Nephron progenitor cell (in vitro differentiated cells): ENCODE measurements around the gene TOMT.
A peak's percentile ranks its signal among the peaks of the same experiment; 100 is the strongest.

Experiments used
- DNase-seq: peaks from one replicate; pipeline ENCODE4 v3.0.0; 2021
- H3K27ac Mint-ChIP-seq: 2 replicates; pipeline ENCODE4 v1.8.0; 2021; ENCODE audit warnings: mild to moderate bottlenecking, moderate library complexity, mixed read lengths
- H3K27me3 Mint-ChIP-seq: 2 replicates; pipeline ENCODE4 v1.8.0; 2021; ENCODE audit warnings: mild to moderate bottlenecking, low read depth, mixed read lengths; ENCODE audit not compliant: poor library complexity
- H3K36me3 Mint-ChIP-seq: 2 replicates; pipeline ENCODE4 v1.8.0; 2021; ENCODE audit warnings: low read depth, mixed read lengths
- H3K4me1 Mint-ChIP-seq: 2 replicates; pipeline ENCODE4 v1.8.0; 2021; ENCODE audit warnings: mixed read lengths
- H3K4me3 Mint-ChIP-seq: 2 replicates; pipeline ENCODE4 v1.8.0; 2021; ENCODE audit warnings: mild to moderate bottlenecking, moderate library complexity, mixed read lengths
- H3K9me3 Mint-ChIP-seq: 2 replicates; pipeline ENCODE4 v1.8.0; 2021; ENCODE audit warnings: mild to moderate bottlenecking, moderate library complexity, mixed read lengths
- TF ChIP-seq, protein P1 (sequence below): fragments of 200-600 bp; sonication (generic); IDR thresholded peaks from 2 replicates; pipeline ENCODE4 v1.5.0; 2021; ENCODE audit warnings: antibody characterized with exemption

TOMT gene

DNA sequence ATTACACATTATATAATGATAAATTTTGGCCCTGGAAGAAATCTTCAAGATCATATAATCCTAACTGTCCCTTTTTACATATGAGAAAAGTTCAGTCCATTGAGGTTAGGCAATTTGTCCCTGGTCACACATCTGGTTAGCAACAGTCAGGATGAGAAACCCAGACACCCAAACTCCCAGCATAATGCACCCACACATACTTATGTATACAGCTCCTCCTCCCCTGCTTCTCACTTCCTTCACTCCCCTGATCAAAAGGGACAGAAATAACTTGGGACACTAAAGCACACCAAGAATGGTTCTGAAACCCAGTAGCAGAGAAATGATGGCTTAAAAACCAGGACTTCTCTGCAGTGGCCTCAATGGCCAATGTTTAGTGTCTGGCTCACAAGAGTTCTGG is 36.5 kb upstream of the TOMT start:
- Mint-ChIP-seq H3K4me3 (no peak overlapping the region), H3K27ac (peak overlapping the region; percentile 90), H3K9me3 (no peaks in the 10 kb centered on the region), H3K27me3 (no peaks in the 10 kb centered on the region), H3K36me3 (peaks cover 29% of the 10 kb centered on the region), H3K4me1 (peaks cover 47% of the 10 kb centered on the region)
- TF ChIP-seq, protein P1, sequence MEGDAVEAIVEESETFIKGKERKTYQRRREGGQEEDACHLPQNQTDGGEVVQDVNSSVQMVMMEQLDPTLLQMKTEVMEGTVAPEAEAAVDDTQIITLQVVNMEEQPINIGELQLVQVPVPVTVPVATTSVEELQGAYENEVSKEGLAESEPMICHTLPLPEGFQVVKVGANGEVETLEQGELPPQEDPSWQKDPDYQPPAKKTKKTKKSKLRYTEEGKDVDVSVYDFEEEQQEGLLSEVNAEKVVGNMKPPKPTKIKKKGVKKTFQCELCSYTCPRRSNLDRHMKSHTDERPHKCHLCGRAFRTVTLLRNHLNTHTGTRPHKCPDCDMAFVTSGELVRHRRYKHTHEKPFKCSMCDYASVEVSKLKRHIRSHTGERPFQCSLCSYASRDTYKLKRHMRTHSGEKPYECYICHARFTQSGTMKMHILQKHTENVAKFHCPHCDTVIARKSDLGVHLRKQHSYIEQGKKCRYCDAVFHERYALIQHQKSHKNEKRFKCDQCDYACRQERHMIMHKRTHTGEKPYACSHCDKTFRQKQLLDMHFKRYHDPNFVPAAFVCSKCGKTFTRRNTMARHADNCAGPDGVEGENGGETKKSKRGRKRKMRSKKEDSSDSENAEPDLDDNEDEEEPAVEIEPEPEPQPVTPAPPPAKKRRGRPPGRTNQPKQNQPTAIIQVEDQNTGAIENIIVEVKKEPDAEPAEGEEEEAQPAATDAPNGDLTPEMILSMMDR: no peak
- no peak for DNase-seq

- H3K4me3 Mint-ChIP-seq: no peak overlapping the region
- TF ChIP-seq, protein P1: no peak
- peak; percentile 7 for DNase-seq
- no peaks in the 10 kb centered on the region for H3K27me3 Mint-ChIP-seq
- H3K9me3 Mint-ChIP-seq: no peaks in the 10 kb centered on the region
- H3K4me1 Mint-ChIP-seq: peaks cover 47% of the 10 kb centered on the region
- H3K36me3 Mint-ChIP-seq: peaks cover 29% of the 10 kb centered on the region
- H3K27ac Mint-ChIP-seq: peak overlapping the region; percentile 94
Measured at GRCh38 chr11:72069787-72070251, 35.9 kb upstream of the TOMT start.

DNA sequence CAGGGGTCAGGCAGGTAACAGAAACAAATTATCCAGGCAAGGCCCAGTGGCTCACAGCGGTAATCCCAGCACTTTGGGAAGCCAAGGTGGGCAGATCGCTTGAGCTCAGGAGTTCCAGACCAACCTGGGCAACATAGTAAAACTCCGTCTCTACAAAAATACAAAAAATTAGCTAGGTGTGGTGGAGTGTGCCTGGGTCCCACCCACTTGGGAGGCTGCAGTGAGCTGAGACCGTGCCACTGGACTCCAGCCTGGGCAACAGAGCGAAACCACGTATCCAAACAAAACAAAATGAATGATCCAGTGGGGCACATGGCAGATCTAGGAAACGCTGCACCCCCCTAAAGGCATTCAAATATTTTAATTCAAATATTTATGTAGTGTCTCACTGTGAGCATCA is 35.2 kb upstream of the TOMT start:
- Mint-ChIP-seq H3K4me3 (peak overlapping the region; percentile 4), H3K27ac (peak overlapping the region; percentile 94), H3K36me3 (peaks cover 31% of the 10 kb centered on the region), H3K4me1 (peaks cover 47% of the 10 kb centered on the region), H3K9me3 (no peaks in the 10 kb centered on the region), H3K27me3 (peaks cover 4% of the 10 kb centered on the region)
- no peak for DNase-seq
- TF ChIP-seq, protein P1: no peak

DNA sequence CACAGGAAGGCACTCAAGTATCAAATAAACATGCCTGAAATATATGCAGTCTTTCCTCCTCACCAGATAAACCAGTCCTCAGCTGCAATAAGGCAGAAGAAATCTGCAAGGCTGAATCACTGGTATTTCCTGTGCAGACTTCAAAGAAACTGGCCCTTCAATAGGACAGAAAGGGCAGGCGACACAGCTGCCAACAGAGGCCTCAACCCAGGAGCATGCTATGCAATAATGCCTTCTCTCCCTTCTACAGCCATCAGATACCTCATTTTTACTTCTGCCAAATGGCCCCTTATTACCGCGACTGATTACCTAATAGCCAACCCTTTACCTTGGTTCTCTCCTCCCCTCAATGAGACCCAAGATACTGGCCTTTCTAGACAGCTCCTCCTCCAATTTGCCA is 33.4 kb upstream of the TOMT start:
- TF ChIP-seq, protein P1: no peak
- Mint-ChIP-seq H3K4me1 (peaks cover 54% of the 10 kb centered on the region), H3K9me3 (no peaks in the 10 kb centered on the region), H3K4me3 (no peak overlapping the region), H3K36me3 (peaks cover 42% of the 10 kb centered on the region), H3K27ac (peak overlapping the region; percentile 94), H3K27me3 (peaks cover 4% of the 10 kb centered on the region)
- no peak for DNase-seq

- peaks cover 28% of the 10 kb centered on the region for H3K36me3 Mint-ChIP-seq
- peaks cover 4% of the 10 kb centered on the region for H3K27me3 Mint-ChIP-seq
- no peak for DNase-seq
- no peak overlapping the region for H3K4me3 Mint-ChIP-seq
- peaks cover 57% of the 10 kb centered on the region for H3K4me1 Mint-ChIP-seq
- no peaks in the 10 kb centered on the region for H3K9me3 Mint-ChIP-seq
- TF ChIP-seq, protein P1: no peak
- H3K27ac Mint-ChIP-seq: no peak overlapping the region
Measured at GRCh38 chr11:72075109-72075508, 30.6 kb upstream of the TOMT start.

DNA sequence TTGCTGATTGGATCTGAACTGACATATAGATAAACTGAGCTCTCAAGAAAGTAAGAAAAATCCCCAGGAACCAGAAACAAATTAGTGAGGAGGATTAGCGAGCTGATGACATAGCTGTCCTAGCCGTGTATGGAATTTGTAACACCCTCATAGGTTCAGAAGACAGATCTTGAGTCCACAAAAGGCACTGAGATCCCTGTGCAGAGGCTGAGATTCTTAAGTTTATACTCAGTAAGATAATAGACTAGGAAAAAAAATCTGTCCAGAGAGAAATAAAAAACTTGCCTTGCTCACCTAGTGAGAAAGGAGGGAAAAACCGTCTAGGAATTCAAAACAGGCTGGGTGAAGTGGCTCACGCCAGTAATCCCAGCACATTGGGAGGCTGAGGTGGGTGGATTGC is 30.0 kb upstream of the TOMT start:
- Mint-ChIP-seq H3K9me3 (no peaks in the 10 kb centered on the region), H3K4me3 (no peak overlapping the region), H3K4me1 (peaks cover 54% of the 10 kb centered on the region), H3K36me3 (peaks cover 28% of the 10 kb centered on the region), H3K27me3 (peaks cover 4% of the 10 kb centered on the region), H3K27ac (no peak overlapping the region)
- TF ChIP-seq, protein P1: no peak
- DNase-seq: no peak
